ENCODE results near the gene NPBWR2.

Gene NPBWR2

DNA sequence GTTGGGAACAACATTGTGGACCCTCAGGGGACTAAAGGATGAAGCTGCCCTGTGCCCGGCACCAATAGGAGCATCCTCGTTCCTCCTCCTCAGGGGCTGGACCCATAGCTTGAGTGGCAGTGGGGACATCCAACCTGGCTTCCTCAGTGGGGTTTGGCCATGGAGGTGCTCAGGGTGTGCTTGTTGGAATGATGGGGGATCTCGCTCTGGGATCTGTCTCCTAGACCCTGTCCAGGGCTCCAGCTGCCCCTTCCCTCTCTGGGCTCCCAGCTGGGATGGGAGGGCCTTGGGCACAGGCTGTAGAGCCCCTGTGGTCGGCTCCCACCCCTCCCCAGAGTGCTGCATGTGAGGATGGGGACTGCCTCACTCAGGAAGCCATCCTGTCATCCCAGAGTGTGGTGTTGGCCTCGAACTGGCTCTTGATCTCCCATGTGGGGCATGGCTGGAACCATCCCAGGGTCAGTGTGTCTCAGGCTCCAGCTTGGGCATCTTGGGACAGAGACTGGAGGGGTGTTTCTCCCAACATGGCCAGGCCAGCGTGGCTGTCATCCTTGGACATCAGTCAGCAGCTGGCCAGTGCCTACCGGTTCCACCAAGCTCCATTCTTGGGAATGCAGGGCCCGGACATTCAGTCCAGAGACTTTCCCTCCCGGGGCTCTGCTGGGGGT, 47.4 kb upstream of the NPBWR2 start:
- Histone ChIP-seq H3K4me3 (ENCODE audit: low read depth, low read length, poor library complexity, severe bottlenecking) (no peak overlapping the region), H3K36me3 (ENCODE audit: insufficient read depth, low read length) (no peaks in the 10 kb centered on the region), H3K27me3 (ENCODE audit: insufficient read depth, low read length) (peaks cover 4% of the 10 kb centered on the region; the same call in 1 of the 2 replicates), H3K79me2 (ENCODE audit: insufficient read depth, low read length) (no peaks in the 10 kb centered on the region), H4K20me1 (ENCODE audit: insufficient read depth, low read length) (no peaks in the 10 kb centered on the region), H3K4me1 (ENCODE audit: insufficient read depth, low read length, severe bottlenecking) (no peaks in the 10 kb centered on the region), H3K9me2 (ENCODE audit: low read depth, low read length) (no peaks in the 10 kb centered on the region), H3K27ac (ENCODE audit: low read depth, low read length, poor library complexity, severe bottlenecking) (no peak overlapping the region), H3K4me2 (ENCODE audit: low read length) (no peak overlapping the region), H3K9ac (ENCODE audit: low read length) (no peak overlapping the region), H3F3A (ENCODE audit: insufficient read depth, low read length) (no peaks in the 10 kb centered on the region), H3K9me3 (ENCODE audit: low read length) (no peaks in the 10 kb centered on the region), H2AFZ (ENCODE audit: low read length) (no peak overlapping the region)
- TF ChIP-seq, protein P1, sequence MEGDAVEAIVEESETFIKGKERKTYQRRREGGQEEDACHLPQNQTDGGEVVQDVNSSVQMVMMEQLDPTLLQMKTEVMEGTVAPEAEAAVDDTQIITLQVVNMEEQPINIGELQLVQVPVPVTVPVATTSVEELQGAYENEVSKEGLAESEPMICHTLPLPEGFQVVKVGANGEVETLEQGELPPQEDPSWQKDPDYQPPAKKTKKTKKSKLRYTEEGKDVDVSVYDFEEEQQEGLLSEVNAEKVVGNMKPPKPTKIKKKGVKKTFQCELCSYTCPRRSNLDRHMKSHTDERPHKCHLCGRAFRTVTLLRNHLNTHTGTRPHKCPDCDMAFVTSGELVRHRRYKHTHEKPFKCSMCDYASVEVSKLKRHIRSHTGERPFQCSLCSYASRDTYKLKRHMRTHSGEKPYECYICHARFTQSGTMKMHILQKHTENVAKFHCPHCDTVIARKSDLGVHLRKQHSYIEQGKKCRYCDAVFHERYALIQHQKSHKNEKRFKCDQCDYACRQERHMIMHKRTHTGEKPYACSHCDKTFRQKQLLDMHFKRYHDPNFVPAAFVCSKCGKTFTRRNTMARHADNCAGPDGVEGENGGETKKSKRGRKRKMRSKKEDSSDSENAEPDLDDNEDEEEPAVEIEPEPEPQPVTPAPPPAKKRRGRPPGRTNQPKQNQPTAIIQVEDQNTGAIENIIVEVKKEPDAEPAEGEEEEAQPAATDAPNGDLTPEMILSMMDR (IDR thresholded peaks at IDR 0.05; ENCODE audit: low read length) = no peak
- no peak for TF ChIP-seq EZH2 (IDR thresholded peaks at IDR 0.05; ENCODE audit: borderline replicate concordance, low read length)

DNA sequence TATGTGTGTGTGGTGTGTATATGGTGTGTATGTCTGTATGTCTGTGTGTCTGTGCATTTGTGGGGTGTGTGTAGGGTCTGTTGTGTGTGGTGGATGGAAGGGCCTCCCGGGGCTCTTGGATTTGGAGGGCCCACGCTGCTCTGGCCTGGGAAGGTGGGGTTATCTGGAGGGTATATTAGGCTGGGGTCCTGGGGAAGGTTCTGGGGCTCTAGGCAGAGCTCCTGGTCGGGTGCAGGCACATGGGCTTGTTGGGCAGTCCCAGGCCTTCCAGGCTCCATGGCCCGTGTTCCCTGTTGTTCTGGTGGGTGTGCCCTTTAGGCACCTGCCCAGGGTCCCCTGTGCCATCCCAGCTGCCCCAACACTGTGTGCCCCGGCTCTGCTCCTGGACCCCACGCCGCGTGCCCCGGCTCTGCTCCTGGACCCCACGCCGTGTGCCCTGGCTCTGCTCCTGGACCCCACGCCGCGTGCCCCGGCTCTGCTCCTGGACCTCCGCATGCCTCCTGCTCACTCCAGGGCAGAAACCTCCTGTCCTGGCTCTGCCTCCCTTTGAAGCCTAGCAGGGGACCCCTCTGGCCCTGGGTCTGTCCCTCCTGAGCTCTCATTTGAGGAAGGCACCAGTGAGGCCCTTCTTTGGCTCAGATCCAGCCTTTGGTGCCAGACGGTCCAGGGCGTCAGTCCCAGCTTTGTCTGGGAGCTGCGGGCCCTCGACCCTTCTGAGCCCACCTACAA, 46.7 kb upstream of the NPBWR2 start:
- Histone ChIP-seq H3K9me2 (ENCODE audit: low read depth, low read length) (no peaks in the 10 kb centered on the region), H3K36me3 (ENCODE audit: insufficient read depth, low read length) (no peaks in the 10 kb centered on the region), H3K79me2 (ENCODE audit: insufficient read depth, low read length) (no peaks in the 10 kb centered on the region), H3K4me3 (ENCODE audit: low read depth, low read length, poor library complexity, severe bottlenecking) (no peak overlapping the region), H3K9me3 (ENCODE audit: low read length) (no peaks in the 10 kb centered on the region), H3K4me1 (ENCODE audit: insufficient read depth, low read length, severe bottlenecking) (no peaks in the 10 kb centered on the region), H3F3A (ENCODE audit: insufficient read depth, low read length) (no peaks in the 10 kb centered on the region), H3K27ac (ENCODE audit: low read depth, low read length, poor library complexity, severe bottlenecking) (no peak overlapping the region), H4K20me1 (ENCODE audit: insufficient read depth, low read length) (no peaks in the 10 kb centered on the region), H3K27me3 (ENCODE audit: insufficient read depth, low read length) (peaks cover 4% of the 10 kb centered on the region; the same call in 1 of the 2 replicates), H3K4me2 (ENCODE audit: low read length) (no peak overlapping the region), H2AFZ (ENCODE audit: low read length) (no peak overlapping the region), H3K9ac (ENCODE audit: low read length) (no peak overlapping the region)
- TF ChIP-seq EZH2 (IDR thresholded peaks at IDR 0.05; ENCODE audit: borderline replicate concordance, low read length) = no peak
- TF ChIP-seq, protein P1 (IDR thresholded peaks at IDR 0.05; ENCODE audit: low read length) = no peak

DNA sequence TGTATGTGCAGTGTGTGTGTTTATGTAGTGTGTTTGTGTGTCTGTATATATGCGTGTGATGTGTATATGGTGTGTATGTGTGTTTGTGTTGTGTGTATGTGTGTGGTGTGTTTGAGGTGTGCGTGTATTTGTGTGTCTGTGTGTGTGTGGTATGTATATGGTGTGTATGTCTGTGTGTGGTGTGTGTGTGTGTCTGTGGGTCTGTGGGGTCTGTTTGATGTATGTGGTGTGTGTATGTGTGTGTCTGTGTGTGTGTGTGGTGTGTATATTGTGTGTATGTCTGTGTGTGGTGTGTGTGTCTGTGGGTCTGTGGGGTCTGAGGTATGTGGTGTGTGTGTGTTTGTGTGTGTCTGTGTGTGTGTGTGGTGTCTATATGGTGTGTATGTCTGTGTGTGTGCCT, 46.0 kb upstream of the NPBWR2 start:
- Histone ChIP-seq H3K9me3 (ENCODE audit: low read length) (no peaks in the 10 kb centered on the region), H3K4me1 (ENCODE audit: insufficient read depth, low read length, severe bottlenecking) (no peaks in the 10 kb centered on the region), H3F3A (ENCODE audit: insufficient read depth, low read length) (no peaks in the 10 kb centered on the region), H3K36me3 (ENCODE audit: insufficient read depth, low read length) (no peaks in the 10 kb centered on the region), H4K20me1 (ENCODE audit: insufficient read depth, low read length) (no peaks in the 10 kb centered on the region), H3K27ac (ENCODE audit: low read depth, low read length, poor library complexity, severe bottlenecking) (no peak overlapping the region), H3K79me2 (ENCODE audit: insufficient read depth, low read length) (no peaks in the 10 kb centered on the region), H2AFZ (ENCODE audit: low read length) (no peak overlapping the region), H3K4me3 (ENCODE audit: low read depth, low read length, poor library complexity, severe bottlenecking) (no peak overlapping the region), H3K27me3 (ENCODE audit: insufficient read depth, low read length) (peaks cover 4% of the 10 kb centered on the region; the same call in 1 of the 2 replicates), H3K9ac (ENCODE audit: low read length) (no peak overlapping the region), H3K4me2 (ENCODE audit: low read length) (no peak overlapping the region), H3K9me2 (ENCODE audit: low read depth, low read length) (no peaks in the 10 kb centered on the region)
- TF ChIP-seq, protein P1 (IDR thresholded peaks at IDR 0.05; ENCODE audit: low read length) = no peak
- no peak for TF ChIP-seq EZH2 (IDR thresholded peaks at IDR 0.05; ENCODE audit: borderline replicate concordance, low read length)
